Activated CD8-positive, alpha-beta T cell treated with anti-CD3 and anti-CD28 coated beads for 36 hours (primary cell): ENCODE data around the gene CKAP4. TPM values are rescaled to one million over a fixed set of nuclear protein-coding genes. Genes with fewer than 3 reads are reported as not detected.

Experiments used
- ATAC-seq: fragments of 200-7000 bp; cut with Tn5 transposase; one replicate; pipeline ENCODE4 v1.10.0; 2021; ENCODE audit warnings: mild to moderate bottlenecking, moderate library complexity
- CTCF ChIA-PET: fragments of 350-600 bp; sonication (Branson Sonifier 250); formaldehyde crosslinking; loops from one replicate; lab custom pipeline; 2021; ENCODE audit warnings: antibody characterized with exemption; lab: Charles Lee
- POLR2A ChIA-PET: fragments of 350-600 bp; sonication (Branson Sonifier 250); formaldehyde crosslinking; loops from one replicate; lab custom pipeline; 2021; ENCODE audit warnings: antibody characterized with exemption; lab: Charles Lee
- DNase-seq: peaks from one replicate; pipeline ENCODE4 v3.0.0-alpha.2; 2020
- H3K27ac Mint-ChIP-seq: one replicate; pipeline ENCODE4 v1.8.0; 2021; ENCODE audit warnings: mild to moderate bottlenecking, mixed read lengths
- H3K27me3 Mint-ChIP-seq: one replicate; pipeline ENCODE4 v1.8.0; 2021; ENCODE audit warnings: mixed read lengths
- H3K36me3 Mint-ChIP-seq: one replicate; pipeline ENCODE4 v1.8.0; 2021; ENCODE audit warnings: low read depth, mixed read lengths
- H3K4me1 Mint-ChIP-seq: one replicate; pipeline ENCODE4 v1.8.0; 2021; ENCODE audit warnings: low read depth, mixed read lengths
- H3K4me3 Mint-ChIP-seq: one replicate; pipeline ENCODE4 v1.8.0; 2021; ENCODE audit warnings: mild to moderate bottlenecking, moderate library complexity, mixed read lengths
- H3K9me3 Mint-ChIP-seq: one replicate; pipeline ENCODE4 v1.8.0; 2021; ENCODE audit warnings: mixed read lengths
- CTCF ChIP-seq: fragments of 200-600 bp; IDR thresholded peaks from one replicate; pipeline ENCODE4 v1.8.0; 2022; ENCODE audit warnings: antibody characterized with exemption, mild to moderate bottlenecking
- intact Hi-C: fragments of 100-400 bp; cut with micrococcal nuclease; formaldehyde crosslinking; loops from one replicate; pipeline ENCODE4 v1.10.0; 2022
- total RNA-seq, 2 experiments: library from RNA; stranded (reverse); gene quantifications; one replicate each; pipeline ENCODE4 v1.2.3, GENCODE V29; 2021

The CKAP4 gene
- total RNA-seq, 2 experiments from 2014 or later = 15.2 to 16.3 TPM

- no peak overlapping the region for H3K4me3 Mint-ChIP-seq
- ATAC-seq (no peak), DNase-seq (no peak)
- no peak overlapping the region for H3K27ac Mint-ChIP-seq
- intact Hi-C loops = no loop called here
- no peaks in the 10 kb centered on the region for H3K4me1 Mint-ChIP-seq
- CTCF ChIA-PET = interaction anchor here (1.0 kb wide), 1 partner anchor 30 kb away, joined by 3 read pairs; no protein-coding TSS in a partner anchor
- H3K27me3 Mint-ChIP-seq = peaks cover 5% of the 10 kb centered on the region
- TF ChIP-seq CTCF = no peak
- H3K9me3 Mint-ChIP-seq = no peaks in the 10 kb centered on the region
- POLR2A ChIA-PET = no interaction called here
- no peaks in the 10 kb centered on the region for H3K36me3 Mint-ChIP-seq
These were observed 54.2 kb downstream of the CKAP4 start for GRCh38 chr12:106193394-106194215.

- no peak for TF ChIP-seq CTCF
- no peaks in the 10 kb centered on the region for H3K4me1 Mint-ChIP-seq
- H3K36me3 Mint-ChIP-seq = no peaks in the 10 kb centered on the region
- no peak overlapping the region for H3K4me3 Mint-ChIP-seq
- intact Hi-C loops = no loop called here
- DNase-seq (no peak), ATAC-seq (no peak)
- H3K27me3 Mint-ChIP-seq = peaks cover 4% of the 10 kb centered on the region
- H3K27ac Mint-ChIP-seq = no peak overlapping the region
- ChIA-PET CTCF (interaction anchor here (1.0 kb wide), 1 partner anchor 31 kb away, joined by 3 read pairs; no protein-coding TSS in a partner anchor), POLR2A (no interaction called here)
- H3K9me3 Mint-ChIP-seq = no peaks in the 10 kb centered on the region
These were observed 55.0 kb downstream of the CKAP4 start for GRCh38 chr12:106192659-106193393.

GRCh38 chr12:106190581-106190980, 57.2 kb downstream of the CKAP4 start:
- no peaks in the 10 kb centered on the region for H3K36me3 Mint-ChIP-seq
- H3K4me1 Mint-ChIP-seq = no peaks in the 10 kb centered on the region
- CTCF ChIA-PET = no interaction called here
- no peak for ATAC-seq
- POLR2A ChIA-PET = no interaction called here
- no peaks in the 10 kb centered on the region for H3K9me3 Mint-ChIP-seq
- H3K27ac Mint-ChIP-seq = no peak overlapping the region
- intact Hi-C loops = no loop called here
- no peak overlapping the region for H3K4me3 Mint-ChIP-seq
- peaks cover 11% of the 10 kb centered on the region for H3K27me3 Mint-ChIP-seq
- no peak for TF ChIP-seq CTCF
- no peak for DNase-seq

- no peaks in the 10 kb centered on the region for H3K36me3 Mint-ChIP-seq
- ATAC-seq = no peak
- no peak overlapping the region for H3K4me3 Mint-ChIP-seq
- TF ChIP-seq CTCF = no peak
- H3K4me1 Mint-ChIP-seq = no peaks in the 10 kb centered on the region
- ChIA-PET POLR2A (no interaction called here), CTCF (interaction anchor here (3.5 kb wide), 1 partner anchor 35 kb away, joined by 15 read pairs; no protein-coding TSS in a partner anchor)
- peaks cover 9% of the 10 kb centered on the region for H3K27me3 Mint-ChIP-seq
- intact Hi-C loops = no loop called here
- H3K27ac Mint-ChIP-seq = no peak overlapping the region
- no peaks in the 10 kb centered on the region for H3K9me3 Mint-ChIP-seq
- no peak for DNase-seq
These were observed 58.5 kb downstream of the CKAP4 start for GRCh38 chr12:106189341-106189740.

GRCh38 chr12:106188256-106188655, 59.6 kb downstream of the CKAP4 start:
- Mint-ChIP-seq H3K9me3 (no peaks in the 10 kb centered on the region), H3K27ac (no peak overlapping the region), H3K4me1 (no peaks in the 10 kb centered on the region), H3K27me3 (peaks cover 9% of the 10 kb centered on the region), H3K4me3 (no peak overlapping the region), H3K36me3 (no peaks in the 10 kb centered on the region)
- ChIA-PET CTCF (interaction anchor here (3.5 kb wide), 1 partner anchor 36 kb away, joined by 15 read pairs; no protein-coding TSS in a partner anchor), POLR2A (no interaction called here)
- intact Hi-C loops = no loop called here
- DNase-seq (no peak), ATAC-seq (no peak)
- TF ChIP-seq CTCF = no peak
